H9 (cell line): ENCODE results near the gene CEP350. TPM values are rescaled to one million over a fixed set of nuclear protein-coding genes. Genes with fewer than 3 reads are reported as not detected.
A peak's percentile ranks its signal among the peaks of the same experiment; 100 is the strongest.

ENCODE experiments used
- DNase-seq: peaks from one replicate; pipeline ENCODE4 v3.0.0-alpha.2; 2017
- H2AFZ ChIP-seq: one replicate; pipeline ENCODE4 v1.6.1; 2013; ENCODE audit warnings: mild to moderate bottlenecking, low read length, control low read depth, moderate library complexity
- H2AK5ac ChIP-seq: 2 replicates; pipeline ENCODE4 v1.6.1; 2013; ENCODE audit warnings: low read length, control low read depth, mixed read lengths; ENCODE audit not compliant: insufficient read length
- H2BK120ac ChIP-seq: one replicate; pipeline ENCODE4 v1.6.1; 2013; ENCODE audit warnings: low read depth, mild to moderate bottlenecking, low read length, control low read depth, inconsistent platforms; ENCODE audit not compliant: poor library complexity, severe bottlenecking
- H2BK12ac ChIP-seq: 2 replicates; pipeline ENCODE4 v1.6.1; 2013; ENCODE audit warnings: low read length, control low read depth, mixed read lengths, low read depth; ENCODE audit not compliant: insufficient read length
- H2BK15ac ChIP-seq: 2 replicates; pipeline ENCODE4 v1.6.1; 2013; ENCODE audit warnings: low read depth, low read length, control low read depth
- H2BK20ac ChIP-seq: one replicate; pipeline ENCODE4 v1.6.1; 2013; ENCODE audit warnings: low read depth, mild to moderate bottlenecking, low read length, control low read depth, inconsistent platforms; ENCODE audit not compliant: poor library complexity, severe bottlenecking
- H2BK5ac ChIP-seq: 2 replicates; pipeline ENCODE4 v1.6.1; 2013; ENCODE audit warnings: low read length, control low read depth, mixed read lengths; ENCODE audit not compliant: insufficient read length
- H3K14ac ChIP-seq: 2 replicates; pipeline ENCODE4 v1.6.1; 2013; ENCODE audit warnings: low read length, control low read depth; ENCODE audit not compliant: insufficient read depth
- H3K18ac ChIP-seq: 2 replicates; pipeline ENCODE4 v1.6.1; 2013; ENCODE audit warnings: low read depth, mild to moderate bottlenecking, mixed read lengths, low read length, control low read depth; ENCODE audit not compliant: insufficient read length
- H3K23ac ChIP-seq: 2 replicates; pipeline ENCODE4 v1.6.1; 2013; ENCODE audit warnings: low read length, control low read depth, mixed read lengths, low read depth; ENCODE audit not compliant: insufficient read length
- H3K23me2 ChIP-seq: 2 replicates; pipeline ENCODE4 v1.6.1; 2013; ENCODE audit warnings: low read depth, mild to moderate bottlenecking, mixed read lengths, low read length, control low read depth; ENCODE audit not compliant: insufficient read length, poor library complexity, severe bottlenecking
- H3K27ac ChIP-seq: 2 replicates; pipeline ENCODE4 v1.5.1; 2013; ENCODE audit warnings: low read length, control low read depth, mixed read lengths, low read depth; ENCODE audit not compliant: insufficient read length
- H3K27me3 ChIP-seq: 2 replicates; pipeline ENCODE4 v1.6.1; 2013; ENCODE audit warnings: low read length, control low read depth, inconsistent platforms; ENCODE audit not compliant: insufficient read depth
- H3K4ac ChIP-seq: 2 replicates; pipeline ENCODE4 v1.6.1; 2013; ENCODE audit warnings: low read depth, mild to moderate bottlenecking, control low read depth, inconsistent platforms, low read length, moderate library complexity
- H3K4me1 ChIP-seq: 2 replicates; pipeline ENCODE4 v1.6.1; 2013; ENCODE audit warnings: low read length, control low read depth, inconsistent platforms; ENCODE audit not compliant: insufficient read depth
- H3K4me2 ChIP-seq: 2 replicates; pipeline ENCODE4 v1.6.1; 2013; ENCODE audit warnings: low read length, control low read depth, mixed read lengths; ENCODE audit not compliant: insufficient read length, insufficient read depth
- H3K56ac ChIP-seq: 2 replicates; pipeline ENCODE4 v1.6.1; 2013; ENCODE audit warnings: low read depth, mild to moderate bottlenecking, mixed read lengths, low read length, control low read depth; ENCODE audit not compliant: insufficient read length
- H3K79me1 ChIP-seq: 2 replicates; pipeline ENCODE4 v1.6.1; 2013; ENCODE audit warnings: low read depth, mild to moderate bottlenecking, moderate library complexity, low read length, control low read depth, inconsistent platforms; ENCODE audit not compliant: insufficient read depth, poor library complexity, severe bottlenecking
- H3K79me2 ChIP-seq: 2 replicates; pipeline ENCODE4 v1.6.1; 2013; ENCODE audit warnings: low read length, control low read depth, inconsistent platforms; ENCODE audit not compliant: insufficient read depth
- H3K9ac ChIP-seq: 2 replicates; pipeline ENCODE4 v1.6.1; 2013; ENCODE audit warnings: low read length, control low read depth, mixed read lengths; ENCODE audit not compliant: insufficient read length; ENCODE audit errors: extremely low read depth
- H3K9me3 ChIP-seq: one replicate; pipeline ENCODE4 v1.6.1; 2013; ENCODE audit warnings: low read depth, low read length, inconsistent platforms; ENCODE audit not compliant: control insufficient read depth
- H3T11ph ChIP-seq: one replicate; pipeline ENCODE4 v1.6.1; 2013; ENCODE audit warnings: mild to moderate bottlenecking, low read length, control low read depth, inconsistent platforms
- H4K20me1 ChIP-seq: one replicate; pipeline ENCODE4 v1.6.1; 2013; ENCODE audit not compliant: control insufficient read depth, insufficient read length, insufficient read depth
- H4K5ac ChIP-seq: 2 replicates; pipeline ENCODE4 v1.6.1; 2013; ENCODE audit warnings: low read depth, mild to moderate bottlenecking, mixed read lengths, low read length, control low read depth; ENCODE audit not compliant: insufficient read length
- H4K8ac ChIP-seq: replicated peaks from 2 replicates; pipeline ENCODE4 v1.6.1; 2013; ENCODE audit warnings: low read length, control low read depth, mixed read lengths, low read depth; ENCODE audit not compliant: insufficient read length
- H4K91ac ChIP-seq: 2 replicates; pipeline ENCODE4 v1.6.1; 2013; ENCODE audit warnings: low read depth, mild to moderate bottlenecking, moderate library complexity, mixed read lengths, low read length, control low read depth; ENCODE audit not compliant: insufficient read length
- H3K27ac Mint-ChIP-seq, 3 experiments: 2 replicates in 2 of 3; 3 replicates in 1 of 3; pipeline ENCODE4 v1.8.0; 2020 to 2021; ENCODE audit warnings: mixed read lengths in 3 of 3, mild to moderate bottlenecking in 1 of 3, moderate library complexity in 1 of 3
- H3K27me3 Mint-ChIP-seq: 2 replicates; pipeline ENCODE4 v1.8.0; 2021; ENCODE audit warnings: low read depth, mild to moderate bottlenecking, moderate library complexity, mixed read lengths
- H3K36me3 Mint-ChIP-seq, 3 experiments: 2 replicates in 2 of 3; 3 replicates in 1 of 3; pipeline ENCODE4 v1.8.0; 2020 to 2021; ENCODE audit warnings: low read depth in 3 of 3, mixed read lengths in 3 of 3; ENCODE audit not compliant: insufficient read depth in 1 of 3
- H3K4me1 Mint-ChIP-seq, 2 experiments: 2 replicates each; pipeline ENCODE4 v1.8.0; 2020; ENCODE audit warnings: mixed read lengths in 2 of 2
- H3K4me3 Mint-ChIP-seq, 2 experiments: 2 replicates in 1 of 2; 3 replicates in 1 of 2; pipeline ENCODE4 v1.8.0; 2020 to 2021; ENCODE audit warnings: mild to moderate bottlenecking in 2 of 2, mixed read lengths in 2 of 2, moderate library complexity in 1 of 2
- H3K9me3 Mint-ChIP-seq, 2 experiments: 2 replicates in 1 of 2; 3 replicates in 1 of 2; pipeline ENCODE4 v1.8.0; 2020; ENCODE audit warnings: mild to moderate bottlenecking in 2 of 2, mixed read lengths in 2 of 2, moderate library complexity in 1 of 2
- WGBS: extraction: QIAGEN DNeasy Blood & Tissue Kit; methylation state at CpG from one replicate; pipeline ENCODE4 v1.1.7; 2013; ENCODE audit warnings: missing lambda C conversion rate, low lambda C conversion rate, mixed read lengths; ENCODE audit not compliant: insufficient read length; ENCODE audit errors: extremely low coverage; 5-methylcytosine and 5-hydroxymethylcytosine counted together
- total RNA-seq: library from RNA; stranded (reverse); gene quantifications from 2 replicates; pipeline ENCODE4 v1.2.1, GENCODE V29; 2021
- TF ChIP-seq, protein P1 (sequence below): fragments of 200-600 bp; sonication (generic); conservative IDR thresholded peaks from 3 replicates; pipeline ENCODE4 v1.8.0; 2021; ENCODE audit warnings: antibody characterized with exemption, mild to moderate bottlenecking

CEP350 gene
- total RNA-seq, 1 experiment from 2014 or later = 39.2 TPM

DNA sequence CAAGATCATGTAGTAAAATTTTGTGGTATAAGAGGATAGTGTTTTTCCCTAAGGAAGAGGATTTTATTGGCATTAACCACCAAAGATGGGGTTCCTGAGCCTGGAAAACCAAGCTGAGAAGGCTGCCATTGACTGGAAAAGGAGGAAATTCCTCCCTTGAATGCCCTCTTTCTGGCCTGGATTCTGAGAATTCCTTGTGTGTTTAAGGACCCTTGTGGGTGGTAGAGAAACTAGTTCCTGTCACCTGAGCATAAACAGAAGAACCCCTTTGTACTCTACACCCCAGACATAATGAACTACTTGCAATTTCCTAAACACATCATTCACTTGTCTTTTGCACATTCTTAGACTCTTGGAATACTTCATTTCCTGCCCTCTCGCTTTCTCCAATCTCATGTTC lies 33.1 kb upstream of the CEP350 start:
- Mint-ChIP-seq H3K36me3 (peaks cover 11 to 32% (median 28%) of the 10 kb centered on the region in 3 experiments; a peak in 6 of 7 replicates), H3K4me1 (peaks cover 14% of the 10 kb centered on the region in 2 experiments), H3K27ac (peak overlapping the region in 2 of 3 experiments; percentile 50 to 56; a peak in 3 of 7 replicates), H3K4me3 (no peak overlapping the region; a peak in 1 of 5 replicates), H3K9me3 (no peaks in the 10 kb centered on the region), H3K27me3 (no peaks in the 10 kb centered on the region)
- no peak overlapping the region for H4K91ac ChIP-seq
- H3K56ac ChIP-seq = no peak overlapping the region
- no peak overlapping the region for H4K5ac ChIP-seq
- no peak overlapping the region for H2BK5ac ChIP-seq
- DNase-seq = no peak
- H2AFZ ChIP-seq = no peak overlapping the region
- no peak overlapping the region for H2BK120ac ChIP-seq
- H3K23me2 ChIP-seq = no peaks in the 10 kb centered on the region
- H3K18ac ChIP-seq = no peak overlapping the region
- no peaks in the 10 kb centered on the region for H3K9me3 ChIP-seq
- no peaks in the 10 kb centered on the region for H3K79me1 ChIP-seq
- no peak overlapping the region for H3K14ac ChIP-seq
- no peak overlapping the region for H3K9ac ChIP-seq
- no peak overlapping the region for H3K23ac ChIP-seq
- H3K27ac ChIP-seq = peak overlapping the region; percentile 25
- no peaks in the 10 kb centered on the region for H3K27me3 ChIP-seq
- no CpG with 5 or more reads among the region's 1 CpG for WGBS
- no peak overlapping the region for H3T11ph ChIP-seq
- H4K20me1 ChIP-seq = no peaks in the 10 kb centered on the region
- H4K8ac ChIP-seq = no peak overlapping the region
- H2AK5ac ChIP-seq = no peak overlapping the region
- no peak overlapping the region for H3K4ac ChIP-seq
- H2BK20ac ChIP-seq = no peak overlapping the region
- no peak overlapping the region for H2BK12ac ChIP-seq
- H3K4me1 ChIP-seq = peaks cover 7% of the 10 kb centered on the region; the same call in 1 of the 2 replicates
- H3K79me2 ChIP-seq = no peaks in the 10 kb centered on the region
- no peak overlapping the region for H3K4me2 ChIP-seq
- no peak overlapping the region for H2BK15ac ChIP-seq
- TF ChIP-seq, protein P1, sequence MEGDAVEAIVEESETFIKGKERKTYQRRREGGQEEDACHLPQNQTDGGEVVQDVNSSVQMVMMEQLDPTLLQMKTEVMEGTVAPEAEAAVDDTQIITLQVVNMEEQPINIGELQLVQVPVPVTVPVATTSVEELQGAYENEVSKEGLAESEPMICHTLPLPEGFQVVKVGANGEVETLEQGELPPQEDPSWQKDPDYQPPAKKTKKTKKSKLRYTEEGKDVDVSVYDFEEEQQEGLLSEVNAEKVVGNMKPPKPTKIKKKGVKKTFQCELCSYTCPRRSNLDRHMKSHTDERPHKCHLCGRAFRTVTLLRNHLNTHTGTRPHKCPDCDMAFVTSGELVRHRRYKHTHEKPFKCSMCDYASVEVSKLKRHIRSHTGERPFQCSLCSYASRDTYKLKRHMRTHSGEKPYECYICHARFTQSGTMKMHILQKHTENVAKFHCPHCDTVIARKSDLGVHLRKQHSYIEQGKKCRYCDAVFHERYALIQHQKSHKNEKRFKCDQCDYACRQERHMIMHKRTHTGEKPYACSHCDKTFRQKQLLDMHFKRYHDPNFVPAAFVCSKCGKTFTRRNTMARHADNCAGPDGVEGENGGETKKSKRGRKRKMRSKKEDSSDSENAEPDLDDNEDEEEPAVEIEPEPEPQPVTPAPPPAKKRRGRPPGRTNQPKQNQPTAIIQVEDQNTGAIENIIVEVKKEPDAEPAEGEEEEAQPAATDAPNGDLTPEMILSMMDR = no peak
